Dedifferentiated amniotic fluid mesenchymal stem cell (primary cell): ENCODE results near the gene NLGN4Y.

Source experiments
- DNase-seq: peaks from one replicate; pipeline ENCODE4 v3.0.0-alpha.2; 2016; ENCODE audit errors: extremely low spot score

The NLGN4Y gene

GRCh38 chrY:14644157-14644952 lies 120.0 kb downstream of the NLGN4Y start:
- no peak for DNase-seq

GRCh38 chrY:14679181-14679580 lies 154.9 kb downstream of the NLGN4Y start:
- DNase-seq: no peak

GRCh38 chrY:14694543-14694942 lies 170.2 kb downstream of the NLGN4Y start:
- DNase-seq: no peak

- DNase-seq: no peak
Observed at GRCh38 chrY:14708158-14708557, 183.8 kb downstream of the NLGN4Y start.

GRCh38 chrY:14741596-14741995 lies 217.3 kb downstream of the NLGN4Y start:
- no peak for DNase-seq

GRCh38 chrY:14748329-14748728 lies 224.0 kb downstream of the NLGN4Y start:
- DNase-seq: no peak

GRCh38 chrY:14755571-14755970 lies 231.2 kb downstream of the NLGN4Y start:
- no peak for DNase-seq

- no peak for DNase-seq
Observed at GRCh38 chrY:14762903-14763302, 238.6 kb downstream of the NLGN4Y start.

GRCh38 chrY:14763600-14763999 lies 239.3 kb downstream of the NLGN4Y start:
- DNase-seq: no peak

GRCh38 chrY:14778208-14778607 lies 253.9 kb downstream of the NLGN4Y start:
- no peak for DNase-seq

- no peak for DNase-seq
Observed at GRCh38 chrY:14793104-14793503, 268.8 kb downstream of the NLGN4Y start.

- DNase-seq: no peak
Observed at GRCh38 chrY:14793674-14794073, 269.3 kb downstream of the NLGN4Y start.

- DNase-seq: no peak
Observed at GRCh38 chrY:14798010-14798409, 273.7 kb downstream of the NLGN4Y start.

GRCh38 chrY:14801096-14801495 lies 276.8 kb downstream of the NLGN4Y start:
- no peak for DNase-seq

GRCh38 chrY:14802125-14802524 lies 277.8 kb downstream of the NLGN4Y start:
- no peak for DNase-seq

- DNase-seq: no peak
Observed at GRCh38 chrY:14804041-14804440, 279.7 kb downstream of the NLGN4Y start.

- no peak for DNase-seq
Observed at GRCh38 chrY:14818452-14818851, 294.1 kb downstream of the NLGN4Y start.

- DNase-seq: no peak
Observed at GRCh38 chrY:14822201-14822600, 297.9 kb downstream of the NLGN4Y start.

- DNase-seq: no peak
Observed at GRCh38 chrY:14822906-14823305, 298.6 kb downstream of the NLGN4Y start.

GRCh38 chrY:14824583-14824982 lies 300.3 kb downstream of the NLGN4Y start:
- no peak for DNase-seq

- no peak for DNase-seq
Observed at GRCh38 chrY:14825728-14826127, 301.4 kb downstream of the NLGN4Y start.

- DNase-seq: no peak
Observed at GRCh38 chrY:14828531-14828930, 304.2 kb downstream of the NLGN4Y start.

- DNase-seq: no peak
Observed at GRCh38 chrY:14829366-14829885, 305.1 kb downstream of the NLGN4Y start.
